A673 (cell line): ENCODE data around the gene SHE. TPM values are rescaled to one million over a fixed set of nuclear protein-coding genes. Genes with fewer than 3 reads are reported as not detected.

Experiments used
- BruUV-seq: library from RNA; stranded (reverse); fragments of 400-500 nt; replicated peaks from 2 replicates; lab custom pipeline; 2021; lab: Mats Ljungman, UMichigan
- CTCF ChIA-PET: fragments of 300-600 bp; sonication (Branson Sonifier 250); formaldehyde crosslinking; loops from one replicate; lab custom pipeline; 2022; ENCODE audit warnings: antibody characterized with exemption; lab: Charles Lee
- POLR2A ChIA-PET: fragments of 300-600 bp; sonication (Branson Sonifier 250); formaldehyde crosslinking; loops from one replicate; lab custom pipeline; 2022; ENCODE audit warnings: antibody characterized with exemption; ENCODE audit not compliant: low non-redundant PET; lab: Charles Lee
- DNase-seq: peaks from one replicate; pipeline ENCODE4 v3.0.0-alpha.2; 2015; ENCODE audit warnings: low spot score
- H3K27ac ChIP-seq: fragments of 200-600 bp; sonication (generic); 2 replicates; pipeline ENCODE4 v1.5.1; 2016; ENCODE audit warnings: mixed run types, low read depth, mild to moderate bottlenecking, mixed read lengths, antibody characterized with exemption, low read length; ENCODE audit not compliant: poor library complexity, severe bottlenecking
- H3K27me3 ChIP-seq: fragments of 200-600 bp; sonication (generic); replicated peaks from 2 replicates; pipeline ENCODE4 v1.6.1; 2017; ENCODE audit warnings: mixed run types, low read depth, mild to moderate bottlenecking, mixed read lengths, antibody characterized with exemption, low read length; ENCODE audit not compliant: insufficient read depth, poor library complexity
- H3K36me3 ChIP-seq: fragments of 200-600 bp; sonication (generic); 2 replicates; pipeline ENCODE4 v1.6.1; 2016; ENCODE audit warnings: mixed run types, mild to moderate bottlenecking, mixed read lengths, antibody characterized with exemption, low read length; ENCODE audit not compliant: insufficient read depth, poor library complexity, severe bottlenecking
- H3K4me1 ChIP-seq: fragments of 200-600 bp; sonication (generic); 2 replicates; pipeline ENCODE4 v1.6.1; 2017; ENCODE audit warnings: mixed run types, mild to moderate bottlenecking, mixed read lengths, antibody characterized with exemption, low read length; ENCODE audit not compliant: insufficient read depth, poor library complexity, severe bottlenecking
- H3K4me3 ChIP-seq: fragments of 200-600 bp; sonication (generic); 2 replicates; pipeline ENCODE4 v1.5.1; 2016; ENCODE audit warnings: low read depth, mixed run types, mild to moderate bottlenecking, mixed read lengths, low read length; ENCODE audit not compliant: poor library complexity, severe bottlenecking
- H3K9me3 ChIP-seq: fragments of 200-600 bp; sonication (generic); 2 replicates; pipeline ENCODE4 v1.6.1; 2016; ENCODE audit warnings: mixed run types, low read depth, mild to moderate bottlenecking, mixed read lengths, antibody characterized with exemption, low read length; ENCODE audit not compliant: poor library complexity, severe bottlenecking
- CTCF ChIP-seq: fragments of 300-800, 200-600 bp; sonication (generic); conservative IDR thresholded peaks from 2 replicates; pipeline ENCODE4 v1.5.1; 2017; ENCODE audit warnings: low read depth, mild to moderate bottlenecking, antibody characterized with exemption, low read length, moderate library complexity, mixed read lengths
- EZH2 ChIP-seq: fragments of 200-600 bp; sonication (generic); IDR thresholded peaks from 2 replicates; pipeline ENCODE4 v1.6.1; 2017; ENCODE audit warnings: borderline replicate concordance, low read depth, mild to moderate bottlenecking, mixed read lengths, antibody characterized with exemption, low read length; ENCODE audit not compliant: poor library complexity, severe bottlenecking
- intact Hi-C: fragments of 100-400 bp; cut with micrococcal nuclease; formaldehyde crosslinking; loops from one replicate; pipeline ENCODE4 v1.10.0; 2022; ENCODE audit not compliant: unreplicated experiment
- total RNA-seq: library from RNA; stranded (reverse); gene quantifications from 2 replicates; pipeline ENCODE4 v1.2.3, GENCODE V29; 2021

Gene SHE
- total RNA-seq, 1 experiment from 2014 or later: 0.04 TPM

GRCh38 chr1:154496383-154496782 is 5.8 kb downstream of the SHE start:
- DNase-seq: no peak
- ChIA-PET POLR2A (no interaction called here), CTCF (no interaction called here)
- BruUV-seq: no TSS peak
- no peaks in the 10 kb centered on the region for H3K4me1 ChIP-seq
- no peak overlapping the region for H3K4me3 ChIP-seq
- intact Hi-C loops: no loop called here
- H3K27ac ChIP-seq: no peak overlapping the region
- H3K9me3 ChIP-seq: no peaks in the 10 kb centered on the region
- peaks cover 56% of the 10 kb centered on the region for H3K27me3 ChIP-seq
- TF ChIP-seq CTCF (no peak), EZH2 (no peak)
- H3K36me3 ChIP-seq: no peaks in the 10 kb centered on the region

GRCh38 chr1:154495496-154496273 is 6.5 kb downstream of the SHE start:
- CTCF ChIA-PET: no interaction called here
- no peaks in the 10 kb centered on the region for H3K36me3 ChIP-seq
- intact Hi-C loops: no loop called here
- no peak overlapping the region for H3K27ac ChIP-seq
- no peak for DNase-seq
- POLR2A ChIA-PET: no interaction called here
- H3K27me3 ChIP-seq: peaks cover 49% of the 10 kb centered on the region
- no peak overlapping the region for H3K4me3 ChIP-seq
- no peaks in the 10 kb centered on the region for H3K9me3 ChIP-seq
- H3K4me1 ChIP-seq: no peaks in the 10 kb centered on the region
- TF ChIP-seq CTCF (no peak), EZH2 (no peak)
- no TSS peak for BruUV-seq

- no peaks in the 10 kb centered on the region for H3K4me1 ChIP-seq
- no peak overlapping the region for H3K4me3 ChIP-seq
- intact Hi-C loops: no loop called here
- H3K27ac ChIP-seq: no peak overlapping the region
- no TSS peak for BruUV-seq
- TF ChIP-seq CTCF: no peak
- no peak for TF ChIP-seq EZH2
- H3K36me3 ChIP-seq: no peaks in the 10 kb centered on the region
- H3K9me3 ChIP-seq: no peaks in the 10 kb centered on the region
- no peak for DNase-seq
- ChIA-PET CTCF (no interaction called here), POLR2A (no interaction called here)
- peaks cover 24% of the 10 kb centered on the region for H3K27me3 ChIP-seq
These were observed 8.9 kb downstream of the SHE start for GRCh38 chr1:154493276-154493675.
